Measurements from ENCODE around the gene NDRG2. TPM values are rescaled to one million over a fixed set of nuclear protein-coding genes. Genes with fewer than 3 reads are reported as not detected.
A peak's percentile ranks its signal among the peaks of the same experiment; 100 is the strongest.

NDRG2 gene
- polyA plus RNA-seq, 3 donors, result 6.8 to 11.7 (median 11.1) TPM

DNA sequence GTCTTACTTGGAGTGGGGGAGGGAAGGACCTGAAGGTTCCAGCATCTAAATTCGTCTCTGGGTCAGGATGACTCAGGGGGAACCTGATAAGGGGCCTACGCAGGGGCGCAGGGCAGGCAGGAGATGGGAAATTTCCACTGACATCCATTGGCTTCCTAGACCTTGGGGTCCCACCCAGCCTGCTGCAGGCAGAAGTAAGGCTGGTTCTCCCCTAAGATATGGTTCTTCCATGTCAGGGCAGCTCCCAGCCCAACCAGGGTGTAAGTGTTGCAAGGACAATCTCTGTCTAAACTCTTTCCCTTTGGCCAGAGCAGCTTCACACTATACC is 2.1 kb upstream of the NDRG2 start:
- TF ChIP-seq, protein P1, sequence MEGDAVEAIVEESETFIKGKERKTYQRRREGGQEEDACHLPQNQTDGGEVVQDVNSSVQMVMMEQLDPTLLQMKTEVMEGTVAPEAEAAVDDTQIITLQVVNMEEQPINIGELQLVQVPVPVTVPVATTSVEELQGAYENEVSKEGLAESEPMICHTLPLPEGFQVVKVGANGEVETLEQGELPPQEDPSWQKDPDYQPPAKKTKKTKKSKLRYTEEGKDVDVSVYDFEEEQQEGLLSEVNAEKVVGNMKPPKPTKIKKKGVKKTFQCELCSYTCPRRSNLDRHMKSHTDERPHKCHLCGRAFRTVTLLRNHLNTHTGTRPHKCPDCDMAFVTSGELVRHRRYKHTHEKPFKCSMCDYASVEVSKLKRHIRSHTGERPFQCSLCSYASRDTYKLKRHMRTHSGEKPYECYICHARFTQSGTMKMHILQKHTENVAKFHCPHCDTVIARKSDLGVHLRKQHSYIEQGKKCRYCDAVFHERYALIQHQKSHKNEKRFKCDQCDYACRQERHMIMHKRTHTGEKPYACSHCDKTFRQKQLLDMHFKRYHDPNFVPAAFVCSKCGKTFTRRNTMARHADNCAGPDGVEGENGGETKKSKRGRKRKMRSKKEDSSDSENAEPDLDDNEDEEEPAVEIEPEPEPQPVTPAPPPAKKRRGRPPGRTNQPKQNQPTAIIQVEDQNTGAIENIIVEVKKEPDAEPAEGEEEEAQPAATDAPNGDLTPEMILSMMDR (IDR thresholded peaks at IDR 0.05), result no peak
- Histone ChIP-seq H3K9me3 (replicated peaks in 1 of 2; ENCODE audit: control insufficient read depth in 1 of 2, insufficient read depth in 1 of 2, low read length in 2 of 2) (peaks cover 2 to 4% of the 10 kb centered on the region in 2 donors), H4K20me1 (ENCODE audit: insufficient read depth, low read length) (no peaks in the 10 kb centered on the region), H3K4me1 (ENCODE audit: control insufficient read depth in 1 of 2, insufficient read depth in 2 of 2, low read length in 2 of 2) (peaks cover 35 to 40% of the 10 kb centered on the region in 2 donors), H3K27ac (ENCODE audit: low read depth in 1 of 2, low read length in 2 of 2) (no peak overlapping the region), H3K4me3 (replicated peaks in 1 of 3; ENCODE audit: low read depth in 2 of 3, low read length in 3 of 3) (no peak overlapping the region), H2AFZ (ENCODE audit: insufficient read depth, low read depth, low read length, poor library complexity, severe bottlenecking) (no peak overlapping the region), H3K9ac (ENCODE audit: insufficient read depth, low read length, poor library complexity, severe bottlenecking) (no peak overlapping the region), H3K36me3 (replicated peaks in 1 of 2; ENCODE audit: control insufficient read depth in 1 of 2, insufficient read depth in 2 of 2, low read length in 2 of 2) (no peaks in the 10 kb centered on the region), H3K79me2 (ENCODE audit: insufficient read depth, low read length) (no peaks in the 10 kb centered on the region), H3K4me2 (replicated peaks; ENCODE audit: extremely low read depth, low read length, poor library complexity, severe bottlenecking) (no peak overlapping the region), H3K27me3 (ENCODE audit: control insufficient read depth in 2 of 2, insufficient read depth in 2 of 2, low read length in 2 of 2) (peaks cover 15 to 37% of the 10 kb centered on the region in 2 donors)
- 43% methylated on average over 3 of the region's 3 CpGs for WGBS (ENCODE audit: insufficient coverage)
- H3K4me1 Mint-ChIP-seq, result peaks cover 38% of the 10 kb centered on the region
- H3K27me3 Mint-ChIP-seq (ENCODE audit: low read depth in 3 of 3), result peaks cover 42 to 51% (median 46%) of the 10 kb centered on the region in 3 donors
- H3K36me3 Mint-ChIP-seq, result no peaks in the 10 kb centered on the region
- H3K9me3 Mint-ChIP-seq, result peaks cover 0 to 4% (median 1%) of the 10 kb centered on the region in 7 donors
- no peak for DNase-seq
- intact Hi-C loops (cut with micrococcal nuclease), result no loop called here
- H3K27ac Mint-ChIP-seq, result peak overlapping the region in 1 of 7 donors; percentile 33
- H3K4me3 Mint-ChIP-seq, result peak overlapping the region in 1 of 2 donors; percentile 17

- no peaks in the 10 kb centered on the region for H4K20me1 ChIP-seq (ENCODE audit: insufficient read depth, low read length)
- H3K9ac ChIP-seq (ENCODE audit: insufficient read depth, low read length, poor library complexity, severe bottlenecking), result no peak overlapping the region
- 80% methylated on average over 3 of the region's 7 CpGs for WGBS (ENCODE audit: insufficient coverage)
- DNase-seq, result no peak
- peaks cover 2 to 4% of the 10 kb centered on the region in 2 donors for H3K9me3 ChIP-seq (replicated peaks in 1 of 2; ENCODE audit: control insufficient read depth in 1 of 2, insufficient read depth in 1 of 2, low read length in 2 of 2)
- no peaks in the 10 kb centered on the region for H3K79me2 ChIP-seq (ENCODE audit: insufficient read depth, low read length)
- H3K36me3 Mint-ChIP-seq, result peaks cover 0 to 1% of the 10 kb centered on the region in 2 donors
- peaks cover 43 to 53% (median 44%) of the 10 kb centered on the region in 3 donors for H3K27me3 Mint-ChIP-seq (ENCODE audit: low read depth in 3 of 3)
- H3K4me2 ChIP-seq (replicated peaks; ENCODE audit: extremely low read depth, low read length, poor library complexity, severe bottlenecking), result no peak overlapping the region
- intact Hi-C loops (cut with micrococcal nuclease), result no loop called here
- peak overlapping the region in 1 of 7 donors; percentile 2 for H3K27ac Mint-ChIP-seq
- H2AFZ ChIP-seq (ENCODE audit: insufficient read depth, low read depth, low read length, poor library complexity, severe bottlenecking), result no peak overlapping the region
- H3K4me1 Mint-ChIP-seq, result peaks cover 38% of the 10 kb centered on the region
- H3K27me3 ChIP-seq (ENCODE audit: control insufficient read depth in 2 of 2, insufficient read depth in 2 of 2, low read length in 2 of 2), result peaks cover 15 to 37% of the 10 kb centered on the region in 2 donors
- H3K4me3 Mint-ChIP-seq, result peak overlapping the region in 1 of 2 donors; percentile 92
- H3K9me3 Mint-ChIP-seq, result peaks cover 0 to 4% (median 1%) of the 10 kb centered on the region in 7 donors
- H3K4me1 ChIP-seq (ENCODE audit: control insufficient read depth in 1 of 2, insufficient read depth in 2 of 2, low read length in 2 of 2), result peaks cover 38 to 40% of the 10 kb centered on the region in 2 donors
- no peak overlapping the region for H3K27ac ChIP-seq (ENCODE audit: low read depth in 1 of 2, low read length in 2 of 2)
- TF ChIP-seq, protein P1 (IDR thresholded peaks at IDR 0.05), result no peak
- H3K36me3 ChIP-seq (replicated peaks in 1 of 2; ENCODE audit: control insufficient read depth in 1 of 2, insufficient read depth in 2 of 2, low read length in 2 of 2), result no peaks in the 10 kb centered on the region
- H3K4me3 ChIP-seq (replicated peaks in 1 of 3; ENCODE audit: low read depth in 2 of 3, low read length in 3 of 3), result no peak overlapping the region
Observed at GRCh38 chr14:21026274-21026987, 1.6 kb upstream of the NDRG2 start.
